Hypothalamus (tissue), 51 donors: ENCODE results near the gene PLS1.
A peak's percentile ranks its signal among the peaks of the same experiment; 100 is the strongest.
"Not testable (repeated sequence)": the region's sequence is repeated elsewhere in the genome, so short reads cannot be mapped to it uniquely, and the experiment has no call there.

ENCODE experiments used
- DNase-seq, 51 donors: peaks; one replicate each; lab custom pipeline; 2025; lab: John Stamatoyannopoulos, UW

The PLS1 gene

DNA sequence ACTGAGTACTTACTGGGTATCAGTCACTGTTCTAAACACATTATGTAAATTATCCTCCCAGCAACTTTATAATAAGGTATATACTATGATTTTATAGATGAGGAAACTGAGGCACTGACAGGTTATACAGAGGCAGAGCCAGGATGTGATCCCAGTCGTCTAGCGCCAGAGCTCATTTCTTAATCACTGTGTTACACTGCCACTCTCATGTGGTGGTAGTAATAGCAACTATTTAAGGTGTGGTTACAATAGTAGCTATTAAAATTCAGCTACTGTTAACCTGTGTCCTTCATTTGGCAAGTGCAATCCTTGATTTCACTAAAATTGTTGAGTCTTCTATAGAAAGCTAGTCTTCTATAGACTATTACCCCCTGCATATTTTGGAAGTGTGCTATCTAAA, 84.5 kb downstream of the PLS1 start:
- DNase-seq, result no peak

DNA sequence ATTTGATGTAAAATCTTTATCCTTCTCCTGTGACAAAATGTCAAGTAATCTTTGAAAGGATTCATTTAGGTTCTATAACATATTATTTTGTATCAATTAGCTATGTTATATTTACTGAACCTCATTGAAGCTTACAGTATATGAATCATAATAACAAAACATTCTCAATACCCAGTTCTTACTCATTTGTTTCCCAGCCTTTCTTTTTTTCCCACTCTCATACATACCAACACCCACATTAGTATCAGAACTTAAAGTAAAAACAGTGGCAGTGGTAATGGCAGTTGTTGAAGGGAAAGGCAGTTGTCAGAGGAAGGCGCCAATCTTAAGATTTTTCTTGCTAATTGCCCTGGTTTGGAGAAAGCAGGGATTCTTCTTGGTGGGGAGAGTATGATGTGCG, 94.4 kb downstream of the PLS1 start:
- no peak for DNase-seq

DNA sequence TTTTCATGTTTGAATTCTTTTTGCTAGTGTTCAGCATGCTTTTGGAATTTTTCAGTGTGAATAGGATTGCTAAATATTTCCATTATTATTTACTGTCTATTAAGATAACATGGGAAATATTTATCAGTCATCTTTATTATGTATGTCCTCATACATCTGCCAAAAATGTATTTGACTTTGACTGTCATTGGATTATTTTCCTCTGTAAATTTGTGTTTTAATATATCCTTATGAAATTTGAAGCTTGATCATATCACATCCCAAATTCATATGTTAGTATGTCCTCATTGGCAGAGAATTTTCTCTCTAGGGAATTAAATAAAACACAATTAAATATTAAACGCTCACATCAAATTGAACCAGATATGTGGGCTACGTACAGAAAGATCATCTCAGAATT, 95.3 kb downstream of the PLS1 start:
- DNase-seq, result no peak

DNA sequence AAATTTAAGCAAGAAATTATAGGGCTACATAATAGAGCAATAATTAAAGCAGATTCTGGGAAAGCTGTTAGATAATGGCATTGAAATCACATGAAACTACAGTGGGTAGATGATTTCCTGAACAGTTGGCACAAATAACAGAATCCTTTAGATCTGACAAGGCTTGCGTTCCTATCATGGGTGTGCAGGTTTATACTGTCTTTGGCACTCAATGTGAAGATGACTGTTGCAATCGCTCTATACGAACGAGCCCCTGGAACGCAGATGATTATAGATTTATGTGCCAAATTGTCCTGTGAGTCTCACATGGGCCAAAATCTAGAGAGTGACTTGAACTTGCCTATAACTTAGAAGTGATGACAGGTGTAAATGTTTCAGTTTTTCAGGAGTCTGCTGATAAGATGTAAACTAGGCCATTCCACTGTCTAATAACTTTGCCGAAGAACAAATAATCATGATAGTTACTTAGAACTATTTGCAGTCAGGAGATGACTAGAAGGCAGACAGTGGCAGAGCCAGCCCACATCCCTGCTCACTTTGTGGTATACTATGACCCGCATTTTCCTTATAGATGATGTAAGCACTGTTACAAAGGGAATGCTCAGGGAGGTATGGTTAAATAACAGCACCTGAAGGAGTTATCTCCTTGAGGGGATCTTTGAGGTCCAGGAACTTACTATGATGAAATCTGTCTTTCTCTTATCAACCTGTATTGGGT, 97.1 kb downstream of the PLS1 start:
- no peak for DNase-seq

DNA sequence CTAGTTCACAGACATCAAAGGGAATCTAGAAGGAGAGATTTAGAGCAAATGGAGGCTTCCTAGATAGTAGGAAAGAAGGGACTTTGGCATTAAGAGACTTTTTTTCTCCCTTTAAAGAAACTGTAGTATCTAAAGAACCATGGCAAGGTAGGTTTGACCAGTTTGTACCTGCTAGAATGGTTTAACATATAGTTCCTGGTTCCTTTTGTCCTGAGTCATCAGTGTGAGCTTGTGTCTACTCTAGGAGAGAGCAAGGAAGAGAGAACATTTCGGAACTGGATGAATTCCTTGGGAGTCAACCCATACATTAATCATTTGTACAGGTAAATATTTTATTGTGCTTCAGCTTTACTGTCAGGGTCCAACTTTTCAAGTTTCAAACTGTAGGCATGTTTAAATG, 98.0 kb downstream of the PLS1 start:
- DNase-seq, result no peak

DNA sequence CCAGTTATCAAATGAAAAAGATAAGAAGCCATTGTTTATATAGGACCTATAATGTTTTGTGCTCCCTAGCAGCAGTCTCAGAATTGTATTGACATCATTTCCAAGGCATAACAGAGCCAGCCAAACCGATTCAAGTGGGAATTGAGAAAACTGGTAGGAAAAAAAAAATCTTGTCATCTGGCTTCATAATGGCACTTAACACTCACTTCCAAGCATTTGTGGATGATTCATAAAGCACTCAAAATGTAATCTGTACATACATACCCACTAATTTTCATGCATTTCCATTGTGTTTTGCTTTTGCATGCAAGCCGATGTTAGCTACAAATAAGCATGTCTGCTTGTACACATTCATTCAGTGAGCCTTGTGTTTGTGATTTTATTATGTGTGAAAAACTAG, 109.0 kb downstream of the PLS1 start:
- no peak for DNase-seq

DNA sequence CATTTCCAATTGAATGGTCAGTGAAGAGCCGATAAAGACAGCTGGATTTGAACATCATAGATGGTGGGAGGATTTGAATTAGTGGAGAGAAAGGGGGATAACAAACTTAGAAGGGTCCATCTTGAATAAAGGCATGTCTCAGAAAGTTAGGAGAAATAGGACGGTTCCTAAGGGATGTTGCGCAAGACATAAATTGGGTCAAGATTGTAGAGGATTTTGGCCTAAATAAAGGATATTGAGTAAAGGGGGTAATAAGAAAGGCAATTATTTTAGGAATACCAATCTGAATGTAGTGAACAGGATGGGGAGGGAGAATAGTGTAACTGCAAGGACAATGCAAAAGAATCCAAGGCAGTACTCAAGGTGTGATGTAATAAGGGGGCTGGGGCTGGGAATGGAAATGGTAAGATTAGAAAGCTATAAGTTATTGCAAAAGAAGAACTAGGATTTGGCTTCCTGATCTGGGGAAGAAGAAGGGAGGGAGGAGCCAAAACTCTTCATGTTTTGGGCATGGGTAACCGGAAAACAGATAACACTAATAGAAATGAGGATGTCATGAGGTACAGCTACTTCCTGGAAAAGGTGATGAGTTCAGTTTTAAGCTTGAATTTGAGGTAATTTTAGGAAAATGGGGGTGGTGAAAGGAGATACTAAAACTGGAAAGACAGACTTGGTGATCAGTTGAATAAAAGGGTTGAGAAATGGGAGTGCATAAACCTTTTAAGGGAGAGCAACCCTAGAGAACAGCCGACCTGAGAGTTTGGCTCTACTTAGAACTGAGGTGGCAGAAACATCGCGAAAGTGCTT, 110.3 kb downstream of the PLS1 start:
- DNase-seq, result no peak

DNA sequence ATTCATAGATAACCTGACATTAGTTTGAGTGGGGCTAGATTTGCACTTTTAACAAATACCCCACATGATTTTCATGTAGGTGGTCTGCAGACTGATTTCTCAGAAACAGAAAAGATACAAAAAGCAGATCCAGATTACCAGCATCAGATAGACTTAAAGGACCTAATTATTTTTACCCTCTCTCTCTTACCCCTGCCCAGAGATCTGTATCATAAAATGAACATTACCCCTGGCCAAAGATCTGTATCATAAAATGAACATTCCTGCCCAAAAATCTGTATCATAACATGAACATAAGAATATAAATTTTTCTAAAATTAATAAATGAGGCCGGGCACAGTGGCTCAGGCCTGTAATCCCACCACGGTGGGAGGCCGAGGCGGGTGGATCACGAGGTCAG, 113.0 kb downstream of the PLS1 start:
- DNase-seq, result no peak

DNA sequence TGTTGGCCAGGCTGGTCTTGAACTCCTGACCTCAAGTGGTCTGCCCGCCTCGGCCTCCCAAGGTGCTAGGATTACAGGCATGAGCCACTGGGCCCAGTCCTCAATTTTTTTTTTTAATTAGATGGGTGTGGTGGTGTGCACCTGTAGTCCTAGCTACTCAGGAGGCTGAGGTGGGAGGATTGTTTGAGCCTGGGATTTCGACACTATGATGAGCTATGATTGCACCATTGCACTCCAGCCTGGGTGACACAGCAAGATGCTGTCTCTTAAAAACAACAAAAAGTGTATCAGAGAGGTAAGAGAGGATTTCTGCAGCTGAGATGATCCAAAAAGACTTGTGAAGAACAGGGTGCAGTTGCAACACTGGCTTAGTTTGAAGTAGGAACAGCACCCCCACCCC, 118.7 kb downstream of the PLS1 start:
- not testable (repeated sequence) for DNase-seq

DNA sequence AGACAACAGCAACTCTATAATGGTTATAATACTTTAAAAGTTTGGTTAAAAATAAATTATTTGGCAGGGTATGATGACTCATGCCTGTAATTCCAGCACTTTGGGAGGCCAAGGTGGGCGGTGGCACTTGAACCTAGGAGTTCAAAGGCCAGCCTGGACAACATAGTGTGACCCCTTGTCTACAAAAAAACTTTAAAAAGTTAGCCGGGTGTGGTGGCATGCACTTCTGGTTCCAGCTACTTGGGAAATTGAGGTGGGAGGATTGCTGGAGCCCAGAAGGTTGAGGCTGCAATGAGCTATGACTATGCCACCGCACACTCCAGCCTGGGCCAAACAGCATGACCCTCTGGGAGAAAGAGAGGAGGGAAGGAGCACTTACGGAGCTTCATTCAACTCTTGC, 119.9 kb downstream of the PLS1 start:
- DNase-seq, result no peak

DNA sequence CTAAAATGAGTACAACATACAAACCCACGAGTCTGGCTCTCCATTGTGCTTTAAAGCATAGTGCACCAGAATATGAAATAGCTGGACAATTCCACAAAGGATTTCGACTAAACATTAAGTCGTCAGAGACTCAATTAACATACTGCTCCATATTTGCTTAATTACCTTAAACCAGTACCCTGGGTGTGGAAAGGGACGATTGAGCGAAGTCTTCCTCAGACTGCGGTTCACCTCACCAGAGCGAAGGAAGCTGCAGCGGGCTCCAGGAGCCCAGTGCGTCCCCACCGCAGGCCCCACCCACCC, 127.4 kb downstream of the PLS1 start:
- no peak for DNase-seq

DNA sequence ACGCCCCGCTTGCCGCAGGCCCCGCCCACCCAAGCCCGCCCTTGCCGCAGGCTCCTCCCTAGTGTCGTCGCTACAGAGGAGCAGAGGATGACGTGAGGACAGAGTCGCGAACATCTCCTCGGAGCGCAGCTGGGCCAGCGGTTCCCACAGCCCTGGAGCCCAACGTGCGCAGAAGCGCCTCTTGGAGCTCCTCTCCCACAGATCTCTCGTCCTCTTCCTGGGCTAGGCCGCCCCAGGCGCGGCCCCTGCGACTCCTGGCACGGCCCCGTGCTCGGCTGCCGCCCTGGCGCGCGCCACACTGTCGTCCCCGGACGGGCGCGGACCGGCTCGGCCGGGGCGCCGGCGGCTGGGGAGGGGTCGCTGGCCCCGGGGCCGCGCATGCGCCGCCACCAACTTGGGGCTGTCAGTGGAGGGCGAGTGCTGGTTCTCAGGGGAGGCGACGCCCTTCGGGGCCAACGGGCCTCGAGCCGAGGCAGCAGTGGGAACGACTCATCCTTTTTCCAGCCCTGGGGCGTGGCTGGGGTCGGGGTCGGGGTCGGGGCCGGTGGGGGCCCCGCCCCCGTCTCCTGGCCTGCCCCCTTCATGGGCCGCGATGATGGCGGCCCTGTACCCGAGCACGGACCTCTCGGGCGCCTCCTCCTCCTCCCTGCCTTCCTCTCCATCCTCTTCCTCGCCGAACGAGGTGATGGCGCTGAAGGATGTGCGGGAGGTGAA, 127.9 kb downstream of the PLS1 start, which contains the start of gene TRPC1:
TSS of gene TRPC1 (plus strand) at position 67 of the 714 bp plus-strand sequence. CDS start at position 593, 526 bp downstream.
- DNase-seq, result peak; percentile 24 to 90 (median 76)

DNA sequence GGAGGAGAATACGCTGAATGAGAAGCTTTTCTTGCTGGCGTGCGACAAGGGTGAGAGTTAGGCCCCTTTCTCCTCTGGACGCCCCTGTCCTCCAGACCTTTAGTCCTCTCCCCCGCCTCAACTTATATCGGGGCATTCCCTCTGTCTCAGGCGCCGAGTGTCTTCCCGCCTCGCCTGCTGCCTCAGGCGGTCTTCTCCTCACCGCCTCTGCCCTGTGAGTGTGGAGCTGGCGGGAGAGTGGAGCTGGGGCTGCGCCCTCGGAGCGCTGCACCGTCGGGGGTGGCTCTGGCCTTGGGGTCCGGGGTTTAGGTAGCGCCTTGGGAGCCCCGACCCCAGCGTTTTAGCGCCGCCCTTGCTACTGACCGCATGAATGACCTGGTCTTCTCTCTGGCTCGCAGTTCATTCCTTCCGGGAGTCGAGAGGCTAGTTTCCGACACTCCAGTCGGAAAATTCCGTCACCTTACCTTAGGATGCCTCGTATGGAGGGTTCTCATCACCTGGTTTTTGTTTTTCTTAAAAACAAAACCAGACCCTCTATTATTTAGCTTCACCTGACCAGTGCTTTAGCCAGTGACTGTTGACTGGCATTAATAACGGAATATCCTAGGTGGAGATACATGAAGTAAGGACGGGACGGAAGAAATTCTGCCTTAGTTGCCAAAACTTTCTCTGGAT, 128.6 kb downstream of the PLS1 start:
- DNase-seq, result peak in 42 of 51 donors; percentile 4 to 75 (median 33)

DNA sequence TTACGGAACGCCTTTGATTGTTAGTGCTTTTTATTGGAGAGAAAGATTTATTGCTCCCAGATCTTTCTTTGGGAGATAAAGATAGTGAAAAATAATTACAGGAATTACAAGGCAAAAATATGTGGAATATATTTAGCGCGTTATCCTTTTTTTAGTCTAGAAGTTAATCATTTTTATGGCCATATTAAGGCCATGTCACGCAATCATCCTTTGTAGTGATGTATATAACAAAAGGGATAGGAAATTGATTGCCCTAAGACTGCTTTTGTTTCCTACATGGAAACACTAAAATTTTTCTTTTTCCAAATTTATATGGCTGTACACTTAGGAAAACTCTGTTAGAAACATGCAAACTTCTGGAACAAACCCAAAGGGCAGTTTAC, 129.2 kb downstream of the PLS1 start:
- no peak for DNase-seq

DNA sequence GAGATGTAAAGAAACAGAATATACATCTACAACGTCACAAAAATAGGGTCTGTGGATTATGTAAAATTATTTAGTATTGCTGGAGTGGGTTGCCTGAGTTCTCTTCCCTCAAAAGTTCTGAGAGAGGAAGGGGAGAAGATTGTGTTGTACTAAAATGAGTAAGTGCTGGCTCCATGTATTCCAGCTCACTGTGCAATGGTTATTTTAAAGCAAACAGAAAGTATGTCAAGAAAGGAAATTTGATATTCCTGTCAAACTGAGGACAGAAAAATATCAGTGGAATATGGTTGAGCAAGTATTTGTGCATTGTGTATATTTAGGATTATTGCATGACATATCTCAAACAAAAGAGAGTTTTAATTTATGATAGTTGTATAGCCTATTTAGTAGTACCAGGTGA, 129.8 kb downstream of the PLS1 start:
- no peak for DNase-seq

DNA sequence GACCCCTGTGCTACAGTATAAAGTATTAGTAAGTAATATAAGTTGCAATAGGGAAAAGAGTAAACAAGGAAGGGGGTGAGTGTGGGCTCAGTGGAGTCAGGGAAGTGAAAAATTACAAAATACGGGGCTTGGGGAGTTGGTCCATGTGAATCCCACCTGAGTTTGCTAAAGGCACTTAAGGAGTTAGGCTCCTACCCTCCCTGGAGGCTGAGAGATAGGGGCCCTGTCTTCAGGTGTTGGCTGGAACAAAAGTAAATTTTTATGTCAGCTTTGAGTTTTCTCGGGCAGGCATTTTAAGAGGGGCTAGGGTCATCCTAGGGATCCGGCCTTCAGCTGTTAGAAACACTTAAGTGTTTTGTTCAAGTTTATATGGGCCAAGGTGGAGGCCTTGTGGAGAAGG, 135.9 kb downstream of the PLS1 start:
- DNase-seq, result no peak

DNA sequence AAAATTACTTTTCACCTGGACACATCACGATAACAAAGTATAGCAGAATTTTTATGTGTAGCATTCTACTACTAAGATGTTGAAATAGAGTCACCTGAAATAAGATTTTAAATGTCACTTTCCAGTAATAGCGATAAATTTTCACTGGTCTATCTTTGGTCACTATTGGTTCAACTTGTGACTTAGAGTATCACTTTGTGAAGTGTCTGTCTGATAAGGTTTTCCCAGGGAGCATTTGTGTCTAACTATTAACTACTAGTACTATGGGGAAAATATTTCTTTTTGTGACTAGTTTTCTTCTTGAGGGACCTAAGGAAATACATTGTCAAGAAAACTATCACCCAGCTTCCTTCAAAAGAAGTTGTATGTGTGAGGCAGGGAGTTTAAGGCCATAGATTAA, 138.6 kb downstream of the PLS1 start:
- no peak for DNase-seq

DNA sequence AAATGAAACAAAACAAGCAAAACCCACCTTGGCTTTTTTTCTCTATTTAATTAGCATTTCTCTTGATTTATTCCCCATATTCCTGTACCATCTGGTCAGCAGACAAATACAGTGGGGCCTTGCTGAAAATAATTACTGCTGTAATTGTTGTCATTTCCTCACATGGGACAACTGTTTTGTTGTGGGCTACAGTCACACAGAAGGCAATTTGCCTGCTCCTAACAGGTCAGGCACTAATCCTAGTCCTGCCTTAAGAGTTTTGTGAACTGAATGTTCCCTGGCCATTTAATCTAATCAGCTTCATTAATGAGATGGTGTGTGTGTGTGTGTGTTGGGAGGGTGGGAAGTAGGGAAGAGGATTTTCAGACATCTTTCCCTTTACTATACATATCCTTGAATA, 139.3 kb downstream of the PLS1 start:
- no peak for DNase-seq

DNA sequence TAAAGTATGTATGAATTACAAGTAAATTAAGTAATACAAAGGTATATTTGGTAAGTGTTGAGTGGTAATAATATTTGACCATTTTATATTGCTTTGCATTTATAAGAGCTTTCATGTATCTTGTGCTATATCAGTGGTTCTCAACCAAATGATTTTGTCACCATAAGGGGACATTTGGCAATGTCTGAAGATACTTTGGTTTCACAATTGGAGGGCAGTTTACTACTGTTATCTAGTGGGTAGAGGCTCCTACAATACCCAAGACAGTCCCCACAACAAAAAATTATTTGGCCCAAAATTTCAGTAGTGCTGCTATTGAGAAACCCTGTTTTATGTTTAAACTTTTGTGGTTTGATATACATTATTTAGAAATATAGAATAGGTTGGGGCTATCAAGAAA, 142.2 kb downstream of the PLS1 start:
- no peak for DNase-seq

DNA sequence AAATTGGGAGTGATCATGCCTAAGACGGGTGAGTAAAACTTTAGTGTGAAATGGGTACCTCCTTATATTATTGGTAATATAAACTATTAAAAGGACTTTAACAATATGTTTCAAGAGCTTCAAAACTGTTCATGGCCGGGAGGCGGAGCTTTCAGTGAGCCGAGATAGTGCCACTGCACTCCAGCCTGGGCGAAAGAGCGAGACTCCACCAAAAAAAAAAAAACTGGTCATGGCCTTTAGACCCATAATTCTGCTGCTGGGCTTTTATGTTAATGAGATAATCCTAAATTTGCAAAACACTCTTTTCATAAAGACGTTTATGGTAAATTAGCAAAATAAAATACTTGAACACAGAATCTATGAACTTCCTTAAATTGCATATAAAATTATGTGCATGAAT, 150.5 kb downstream of the PLS1 start:
- DNase-seq, result no peak

DNA sequence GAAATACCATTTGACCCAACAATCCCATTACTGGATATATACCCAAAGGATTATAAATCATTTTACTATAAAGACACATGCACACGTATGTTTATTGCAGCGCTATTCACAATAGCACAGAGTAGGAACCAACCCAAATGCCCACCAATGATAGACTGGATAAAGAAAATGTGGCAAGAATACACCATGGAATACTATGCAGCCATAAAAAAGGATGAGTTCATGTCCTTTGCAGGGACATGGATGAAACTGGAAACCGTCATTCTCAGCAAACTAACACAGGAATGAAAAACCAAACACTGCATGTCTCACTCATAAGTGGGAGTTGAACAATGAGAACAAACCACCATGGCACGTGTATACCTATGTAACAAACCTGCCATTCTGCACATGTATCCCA, 154.3 kb downstream of the PLS1 start:
- DNase-seq, result not testable (repeated sequence)
